AG09309 (cell line): ENCODE data around the gene ABCC9.

Experiments used
- DNase-seq: peaks from one replicate; pipeline ENCODE4 v3.0.0-alpha.2; 2010; ENCODE audit warnings: low read depth
- H3K4me3 ChIP-seq: 2 replicates; pipeline ENCODE4 v1.5.1; 2011; ENCODE audit warnings: mild to moderate bottlenecking, low read depth, low read length, moderate library complexity; ENCODE audit not compliant: control insufficient read depth
- CTCF ChIP-seq: IDR thresholded peaks from 2 replicates; pipeline ENCODE4 v1.5.1; 2011; ENCODE audit warnings: mild to moderate bottlenecking, low read depth, low read length, inconsistent platforms; ENCODE audit not compliant: insufficient read depth, control insufficient read depth; ENCODE audit errors: missing control alignments

The ABCC9 gene

GRCh38 chr12:21843795-21844194 is 97.4 kb downstream of the ABCC9 start:
- no peak overlapping the region for H3K4me3 ChIP-seq
- TF ChIP-seq CTCF = no peak
- DNase-seq = no peak

GRCh38 chr12:21839776-21840175 is 101.5 kb downstream of the ABCC9 start:
- no peak for TF ChIP-seq CTCF
- no peak for DNase-seq
- H3K4me3 ChIP-seq = no peak overlapping the region

GRCh38 chr12:21837847-21838246 is 103.4 kb downstream of the ABCC9 start:
- no peak for TF ChIP-seq CTCF
- H3K4me3 ChIP-seq = no peak overlapping the region
- no peak for DNase-seq

- no peak for DNase-seq
- H3K4me3 ChIP-seq = no peak overlapping the region
Measured at GRCh38 chr12:21831791-21832344, 109.4 kb downstream of the ABCC9 start.

GRCh38 chr12:21828779-21829178 is 112.4 kb downstream of the ABCC9 start:
- DNase-seq = no peak
- no peak for TF ChIP-seq CTCF
- H3K4me3 ChIP-seq = no peak overlapping the region

More at GRCh38 chr12:21831791-21832344, 109.4 kb downstream of the ABCC9 start:
- TF ChIP-seq CTCF = no peak

GRCh38 chr12:21828136-21828775 is 113.0 kb downstream of the ABCC9 start:
- no peak overlapping the region for H3K4me3 ChIP-seq
- no peak for DNase-seq
- no peak for TF ChIP-seq CTCF
